ENCODE data around the gene IMPACT.

The IMPACT gene

GRCh38 chr18:24461996-24462395 is 35.5 kb downstream of the IMPACT start:
- H3K9ac ChIP-seq (ENCODE audit: low read length) = no peak overlapping the region
- H3K4me3 ChIP-seq (ENCODE audit: low read depth in 1 of 2, low read length in 2 of 2) = no peak overlapping the region
- H3K36me3 ChIP-seq (ENCODE audit: insufficient read depth, low read length) = no peaks in the 10 kb centered on the region
- H3K27me3 ChIP-seq (ENCODE audit: control insufficient read depth in 1 of 2, insufficient read depth in 2 of 2, low read length in 2 of 2) = no peaks in the 10 kb centered on the region
- no peak overlapping the region for H3K27ac ChIP-seq (ENCODE audit: low read depth, low read length)
- H3K4me1 ChIP-seq (ENCODE audit: insufficient read depth, low read length) = no peaks in the 10 kb centered on the region
- no peaks in the 10 kb centered on the region for H3K9me3 ChIP-seq (ENCODE audit: low read length)

- no peak overlapping the region for H3K4me3 ChIP-seq (ENCODE audit: low read depth in 1 of 2, low read length in 2 of 2)
- H3K9me3 ChIP-seq (ENCODE audit: low read length) = no peaks in the 10 kb centered on the region
- H3K36me3 ChIP-seq (ENCODE audit: insufficient read depth, low read length) = no peaks in the 10 kb centered on the region
- H3K9ac ChIP-seq (ENCODE audit: low read length) = no peak overlapping the region
- H3K27me3 ChIP-seq (ENCODE audit: control insufficient read depth in 1 of 2, insufficient read depth in 2 of 2, low read length in 2 of 2) = no peaks in the 10 kb centered on the region
- H3K27ac ChIP-seq (ENCODE audit: low read depth, low read length) = no peak overlapping the region
- no peaks in the 10 kb centered on the region for H3K4me1 ChIP-seq (ENCODE audit: insufficient read depth, low read length)
Observed at GRCh38 chr18:24462838-24463775, 36.6 kb downstream of the IMPACT start.

- H3K27ac ChIP-seq (ENCODE audit: low read depth, low read length) = no peak overlapping the region
- no peak overlapping the region for H3K4me3 ChIP-seq (ENCODE audit: low read depth in 1 of 2, low read length in 2 of 2)
- H3K27me3 ChIP-seq (ENCODE audit: control insufficient read depth in 1 of 2, insufficient read depth in 2 of 2, low read length in 2 of 2) = no peaks in the 10 kb centered on the region
- H3K9ac ChIP-seq (ENCODE audit: low read length) = no peak overlapping the region
- H3K36me3 ChIP-seq (ENCODE audit: insufficient read depth, low read length) = no peaks in the 10 kb centered on the region
- no peaks in the 10 kb centered on the region for H3K4me1 ChIP-seq (ENCODE audit: insufficient read depth, low read length)
- H3K9me3 ChIP-seq (ENCODE audit: low read length) = no peaks in the 10 kb centered on the region
Observed at GRCh38 chr18:24465486-24465885, 39.0 kb downstream of the IMPACT start.

- H3K4me1 ChIP-seq (ENCODE audit: insufficient read depth, low read length) = no peaks in the 10 kb centered on the region
- H3K27ac ChIP-seq (ENCODE audit: low read depth, low read length) = no peak overlapping the region
- no peaks in the 10 kb centered on the region for H3K36me3 ChIP-seq (ENCODE audit: insufficient read depth, low read length)
- H3K4me3 ChIP-seq (ENCODE audit: low read depth in 1 of 2, low read length in 2 of 2) = no peak overlapping the region
- H3K9ac ChIP-seq (ENCODE audit: low read length) = no peak overlapping the region
- H3K27me3 ChIP-seq (ENCODE audit: control insufficient read depth in 1 of 2, insufficient read depth in 2 of 2, low read length in 2 of 2) = no peaks in the 10 kb centered on the region
- H3K9me3 ChIP-seq (ENCODE audit: low read length) = no peaks in the 10 kb centered on the region
Observed at GRCh38 chr18:24466771-24467170, 40.3 kb downstream of the IMPACT start.

- Histone ChIP-seq H3K9ac (ENCODE audit: low read length) (no peak overlapping the region), H3K36me3 (ENCODE audit: insufficient read depth, low read length) (no peaks in the 10 kb centered on the region), H3K27ac (ENCODE audit: low read depth, low read length) (no peak overlapping the region), H3K4me1 (ENCODE audit: insufficient read depth, low read length) (no peaks in the 10 kb centered on the region), H3K4me3 (ENCODE audit: low read depth in 1 of 2, low read length in 2 of 2) (no peak overlapping the region), H3K9me3 (ENCODE audit: low read length) (no peaks in the 10 kb centered on the region), H3K27me3 (ENCODE audit: control insufficient read depth in 1 of 2, insufficient read depth in 2 of 2, low read length in 2 of 2) (no peaks in the 10 kb centered on the region)
Observed at GRCh38 chr18:24470022-24470618, 43.6 kb downstream of the IMPACT start.

- H3K27ac ChIP-seq (ENCODE audit: low read depth, low read length) = no peak overlapping the region
- H3K27me3 ChIP-seq (ENCODE audit: control insufficient read depth in 1 of 2, insufficient read depth in 2 of 2, low read length in 2 of 2) = no peaks in the 10 kb centered on the region
- H3K9ac ChIP-seq (ENCODE audit: low read length) = no peak overlapping the region
- no peaks in the 10 kb centered on the region for H3K9me3 ChIP-seq (ENCODE audit: low read length)
- H3K36me3 ChIP-seq (ENCODE audit: insufficient read depth, low read length) = no peaks in the 10 kb centered on the region
- H3K4me3 ChIP-seq (ENCODE audit: low read depth in 1 of 2, low read length in 2 of 2) = no peak overlapping the region
- no peaks in the 10 kb centered on the region for H3K4me1 ChIP-seq (ENCODE audit: insufficient read depth, low read length)
Observed at GRCh38 chr18:24470805-24471204, 44.3 kb downstream of the IMPACT start.

- Histone ChIP-seq H3K27ac (ENCODE audit: low read depth, low read length) (no peak overlapping the region), H3K4me1 (ENCODE audit: insufficient read depth, low read length) (no peaks in the 10 kb centered on the region), H3K36me3 (ENCODE audit: insufficient read depth, low read length) (no peaks in the 10 kb centered on the region), H3K4me3 (ENCODE audit: low read depth in 1 of 2, low read length in 2 of 2) (no peak overlapping the region), H3K27me3 (ENCODE audit: control insufficient read depth in 1 of 2, insufficient read depth in 2 of 2, low read length in 2 of 2) (no peaks in the 10 kb centered on the region), H3K9ac (ENCODE audit: low read length) (no peak overlapping the region), H3K9me3 (ENCODE audit: low read length) (no peaks in the 10 kb centered on the region)
Observed at GRCh38 chr18:24472591-24472990, 46.1 kb downstream of the IMPACT start.

- no peak overlapping the region for H3K9ac ChIP-seq (ENCODE audit: low read length)
- no peak overlapping the region for H3K4me3 ChIP-seq (ENCODE audit: low read depth in 1 of 2, low read length in 2 of 2)
- no peaks in the 10 kb centered on the region for H3K36me3 ChIP-seq (ENCODE audit: insufficient read depth, low read length)
- no peaks in the 10 kb centered on the region for H3K9me3 ChIP-seq (ENCODE audit: low read length)
- no peak overlapping the region for H3K27ac ChIP-seq (ENCODE audit: low read depth, low read length)
- no peaks in the 10 kb centered on the region for H3K27me3 ChIP-seq (ENCODE audit: control insufficient read depth in 1 of 2, insufficient read depth in 2 of 2, low read length in 2 of 2)
- no peaks in the 10 kb centered on the region for H3K4me1 ChIP-seq (ENCODE audit: insufficient read depth, low read length)
Observed at GRCh38 chr18:24474406-24474805, 47.9 kb downstream of the IMPACT start.

GRCh38 chr18:24475926-24476589 is 49.6 kb downstream of the IMPACT start:
- no peaks in the 10 kb centered on the region for H3K4me1 ChIP-seq (ENCODE audit: insufficient read depth, low read length)
- H3K27me3 ChIP-seq (ENCODE audit: control insufficient read depth in 1 of 2, insufficient read depth in 2 of 2, low read length in 2 of 2) = no peaks in the 10 kb centered on the region
- H3K27ac ChIP-seq (ENCODE audit: low read depth, low read length) = no peak overlapping the region
- no peak overlapping the region for H3K9ac ChIP-seq (ENCODE audit: low read length)
- no peak overlapping the region for H3K4me3 ChIP-seq (ENCODE audit: low read depth in 1 of 2, low read length in 2 of 2)
- no peaks in the 10 kb centered on the region for H3K36me3 ChIP-seq (ENCODE audit: insufficient read depth, low read length)
- no peaks in the 10 kb centered on the region for H3K9me3 ChIP-seq (ENCODE audit: low read length)

GRCh38 chr18:24479371-24479770 is 52.9 kb downstream of the IMPACT start:
- Histone ChIP-seq H3K4me3 (ENCODE audit: low read depth in 1 of 2, low read length in 2 of 2) (no peak overlapping the region), H3K27ac (ENCODE audit: low read depth, low read length) (no peak overlapping the region), H3K4me1 (ENCODE audit: insufficient read depth, low read length) (no peaks in the 10 kb centered on the region), H3K27me3 (ENCODE audit: control insufficient read depth in 1 of 2, insufficient read depth in 2 of 2, low read length in 2 of 2) (no peaks in the 10 kb centered on the region), H3K9ac (ENCODE audit: low read length) (no peak overlapping the region), H3K9me3 (ENCODE audit: low read length) (no peaks in the 10 kb centered on the region), H3K36me3 (ENCODE audit: insufficient read depth, low read length) (no peaks in the 10 kb centered on the region)

GRCh38 chr18:24482821-24483220 is 56.4 kb downstream of the IMPACT start:
- H3K9me3 ChIP-seq (ENCODE audit: low read length) = no peaks in the 10 kb centered on the region
- H3K4me3 ChIP-seq (ENCODE audit: low read depth in 1 of 2, low read length in 2 of 2) = no peak overlapping the region
- H3K27ac ChIP-seq (ENCODE audit: low read depth, low read length) = no peak overlapping the region
- no peaks in the 10 kb centered on the region for H3K4me1 ChIP-seq (ENCODE audit: insufficient read depth, low read length)
- H3K36me3 ChIP-seq (ENCODE audit: insufficient read depth, low read length) = no peaks in the 10 kb centered on the region
- no peak overlapping the region for H3K9ac ChIP-seq (ENCODE audit: low read length)
- H3K27me3 ChIP-seq (ENCODE audit: control insufficient read depth in 1 of 2, insufficient read depth in 2 of 2, low read length in 2 of 2) = no peaks in the 10 kb centered on the region
